Left ventricle myocardium superior (tissue), 1 donor: ENCODE results near the gene SEMA4B. TPM values are rescaled to one million over a fixed set of nuclear protein-coding genes. Genes with fewer than 3 reads are reported as not detected.
"Not testable (repeated sequence)": the region's sequence is repeated elsewhere in the genome, so short reads cannot be mapped to it uniquely, and the experiment has no call there.

Experiments
- ATAC-seq: fragments of 200-7000 bp; cut with Tn5 transposase; one replicate; pipeline ENCODE4 v1.9.1; 2020; ENCODE audit warnings: mild to moderate bottlenecking, moderate library complexity
- DNase-seq: peaks from one replicate; pipeline ENCODE4 v3.0.0-alpha.2; 2020
- intact Hi-C: fragments of 100-400 bp; cut with micrococcal nuclease; formaldehyde crosslinking; loops from one replicate; pipeline ENCODE4 v1.11.0; 2022
- total RNA-seq: library from RNA; stranded (reverse); fragmentation: NEBNext Ultra II Directional; extraction: Animal tissue kit (Norgen Biotek cat#: 25700); gene quantifications from one replicate; pipeline ENCODE4 v1.2.1, GENCODE V29; 2021
- donor health status: DM: no; HTN: yes; CAD: no; lungs with severe emphysema.

Gene SEMA4B
- total RNA-seq, 1 donor from 2014 or later, result 23.9 TPM

DNA sequence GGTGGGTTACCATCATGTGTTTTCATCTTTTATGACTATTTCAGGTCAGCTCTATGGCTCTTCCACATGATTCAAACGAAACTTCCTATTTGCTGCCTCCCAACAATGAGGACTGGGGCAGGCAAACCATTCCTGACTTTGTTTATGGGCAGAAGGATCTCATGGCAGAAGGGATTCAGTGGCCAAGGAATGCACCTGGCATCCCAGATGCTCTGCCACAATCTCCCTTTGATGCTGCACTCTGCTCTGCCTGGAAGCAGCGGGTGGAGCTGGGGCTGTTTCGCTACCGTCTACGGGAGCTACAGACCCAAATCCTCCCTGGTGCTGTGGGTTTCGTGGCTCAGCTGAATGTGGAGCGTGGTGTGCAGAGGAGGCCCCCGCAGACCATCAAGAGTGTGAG is 39.7 kb downstream of the SEMA4B start:
- ATAC-seq (no peak), DNase-seq (no peak)
- intact Hi-C loops, result no loop called here

DNA sequence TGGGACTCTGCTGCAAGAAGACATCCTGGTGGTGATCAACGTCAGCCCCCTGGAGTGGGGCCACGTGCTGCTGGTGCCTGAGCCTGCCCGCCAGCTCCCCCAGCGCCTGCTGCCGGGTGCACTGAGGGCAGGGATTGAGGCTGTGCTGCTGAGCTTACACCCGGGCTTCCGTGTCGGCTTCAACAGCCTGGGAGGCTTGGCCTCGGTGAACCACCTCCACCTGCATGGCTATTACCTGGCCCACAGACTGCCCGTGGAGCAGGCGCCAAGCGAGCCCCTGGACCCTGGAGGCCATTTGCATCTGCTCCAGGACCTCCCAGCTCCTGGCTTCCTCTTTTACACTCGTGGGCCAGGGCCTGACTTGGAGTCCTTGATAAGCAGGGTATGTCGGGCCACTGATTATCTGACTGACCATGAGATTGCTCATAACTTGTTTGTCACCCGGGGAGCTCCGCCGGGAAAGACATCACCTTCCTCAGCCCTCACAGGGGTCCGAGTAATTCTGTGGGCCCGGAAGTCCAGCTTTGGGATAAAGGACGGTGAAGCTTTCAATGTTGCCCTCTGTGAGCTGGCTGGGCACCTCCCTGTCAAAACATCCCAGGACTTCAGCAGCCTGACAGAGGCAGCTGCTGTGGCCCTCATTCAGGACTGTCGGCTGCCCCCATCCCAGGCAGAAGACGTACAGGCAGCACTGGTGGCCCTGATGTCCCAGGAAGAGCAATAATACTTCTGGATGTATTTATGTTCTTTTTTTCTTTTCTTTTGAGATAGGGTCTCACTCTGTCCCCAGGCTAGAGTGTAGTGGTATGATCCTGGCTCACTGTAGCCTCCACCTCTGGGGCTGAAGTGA is 40.4 kb downstream of the SEMA4B start:
- DNase-seq, result peak; percentile 68
- intact Hi-C loops, result no loop called here
- ATAC-seq, result peak; percentile 81

DNA sequence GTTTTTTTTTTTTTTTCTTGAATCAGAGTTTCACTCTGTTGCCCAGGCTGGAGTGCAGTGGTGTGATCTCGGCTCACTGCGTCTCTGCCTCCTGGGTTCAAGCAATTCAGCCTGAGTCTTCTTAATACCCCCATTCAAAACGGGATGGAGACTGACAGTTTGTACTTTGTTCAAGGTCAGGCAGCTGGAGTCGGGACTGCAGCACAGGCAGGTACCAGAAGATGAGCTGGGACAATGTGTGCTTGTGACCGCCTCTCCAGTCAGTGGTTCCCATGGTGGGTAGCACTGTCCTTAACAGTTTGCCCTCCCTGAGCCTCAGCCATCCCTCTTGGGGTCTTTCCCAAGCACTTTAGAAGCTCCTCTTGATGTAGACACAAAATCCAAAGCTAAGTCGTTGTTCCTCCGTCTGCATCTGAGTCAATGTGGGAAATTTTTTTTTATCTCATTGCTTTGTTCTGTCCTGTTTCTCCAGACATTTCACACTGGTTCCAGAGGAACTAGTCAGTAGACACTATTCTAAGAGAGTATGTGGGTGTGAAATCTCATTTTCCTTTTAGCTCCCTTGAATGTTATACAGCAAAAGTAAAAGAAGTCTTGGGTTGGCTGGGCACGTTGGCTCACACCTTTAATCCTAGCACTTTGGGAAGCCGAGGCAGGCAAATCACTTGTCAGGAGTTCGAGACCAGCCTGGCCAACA is 43.0 kb downstream of the SEMA4B start:
- ATAC-seq (no peak), DNase-seq (no peak)
- intact Hi-C loops, result no loop called here

DNA sequence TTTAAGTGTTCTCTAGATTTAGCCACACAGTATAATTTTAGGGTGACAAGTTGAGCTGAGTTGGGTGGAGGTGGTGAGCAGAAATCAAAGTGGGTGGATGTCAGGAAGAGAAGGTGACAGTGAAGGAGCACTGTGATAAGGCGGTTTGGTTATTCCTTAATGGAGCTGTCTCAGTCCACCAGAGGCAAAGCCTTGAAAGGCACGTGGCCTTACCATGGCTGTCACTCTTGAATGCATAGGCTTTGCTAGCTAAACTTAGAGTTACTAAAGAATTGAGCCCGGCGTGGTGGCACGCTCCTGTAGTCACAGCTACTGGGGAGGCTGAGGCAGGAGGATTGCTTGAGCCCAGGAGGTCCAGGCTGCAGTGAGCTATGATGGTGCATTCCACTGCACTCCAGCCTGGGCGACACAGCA is 47.7 kb downstream of the SEMA4B start:
- ATAC-seq (peak; percentile 80), DNase-seq (no peak)
- intact Hi-C loops, result no loop called here

DNA sequence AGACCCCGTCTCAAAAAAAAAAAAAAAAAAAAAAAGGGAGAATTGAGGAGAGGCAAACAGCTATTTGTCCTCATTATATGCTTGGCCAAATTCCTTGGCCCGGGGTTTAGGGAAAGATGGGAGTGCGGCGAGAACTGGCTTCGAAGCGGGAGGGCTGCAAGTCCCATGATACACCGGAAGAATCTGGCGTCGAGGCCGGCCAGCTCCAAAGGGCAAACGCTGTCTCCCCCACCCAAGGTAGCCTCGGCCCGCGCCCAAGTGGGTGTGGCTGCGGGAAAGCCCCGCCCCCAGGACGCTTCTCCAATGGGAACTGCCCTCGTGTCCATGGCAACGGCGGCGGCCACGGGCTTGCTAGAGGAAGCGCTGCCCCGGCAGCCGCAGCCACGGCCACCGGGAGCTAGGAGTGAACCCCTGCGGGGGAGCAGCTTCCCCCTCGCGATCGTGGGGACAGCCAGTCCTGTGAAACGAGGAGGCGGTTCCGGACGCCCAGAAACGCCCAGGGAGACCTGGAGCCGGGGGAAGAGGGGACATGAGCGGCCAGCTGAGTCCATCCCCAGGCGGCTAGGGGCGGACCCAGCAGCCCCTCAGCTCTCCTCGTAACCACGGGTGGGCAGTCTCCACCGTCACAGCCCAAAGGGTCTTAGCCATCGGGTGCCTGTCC is 48.2 kb downstream of the SEMA4B start, which contains the start of gene TTLL13:
TSS of gene TTLL13 (plus strand) at position 354 of the 661 bp plus-strand sequence. CDS start 1,075 bp downstream, outside the sequence.
- intact Hi-C loops, result no loop called here
- DNase-seq, result peak; percentile 98
- peak; percentile 96 for ATAC-seq

DNA sequence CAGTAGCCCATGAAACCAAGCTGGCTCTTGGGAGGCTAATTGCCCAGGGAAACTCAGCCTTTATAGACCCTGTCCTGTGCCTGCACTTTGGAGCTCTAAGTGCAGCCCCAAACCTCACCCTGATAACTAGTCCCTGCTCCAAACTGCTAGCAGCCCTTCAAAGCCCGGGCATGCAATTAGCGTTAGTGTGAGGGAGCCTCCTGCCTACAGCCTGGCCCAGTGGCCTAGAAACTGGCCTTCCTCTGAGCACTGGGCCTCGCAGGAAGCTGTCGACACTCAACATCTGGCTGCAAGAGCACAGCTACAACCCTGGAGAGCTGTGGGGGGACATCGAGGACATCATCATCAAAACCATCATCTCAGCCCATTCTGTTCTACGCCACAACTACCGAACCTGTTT is 56.6 kb downstream of the SEMA4B start:
- no peak for ATAC-seq
- intact Hi-C loops, result no loop called here
- no peak for DNase-seq

DNA sequence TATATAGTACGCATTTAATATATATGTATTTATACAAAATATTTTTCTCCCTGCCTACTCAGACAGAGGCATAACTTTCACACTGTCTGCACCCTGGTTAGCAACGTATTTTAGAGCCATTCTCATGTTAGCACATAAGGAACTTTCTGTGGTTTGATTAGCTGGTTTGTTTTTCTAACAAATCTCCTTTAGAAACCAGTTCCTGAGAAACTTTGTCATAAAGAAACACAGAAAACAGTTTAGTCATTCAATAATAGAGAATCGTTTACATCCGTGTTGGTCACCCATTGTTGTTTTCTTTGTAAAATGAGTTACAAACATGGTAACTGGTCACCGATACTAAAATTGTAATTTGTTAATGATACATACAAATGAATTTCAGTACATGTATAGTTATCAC is 58.4 kb downstream of the SEMA4B start:
- intact Hi-C loops, result no loop called here
- ATAC-seq (no peak), DNase-seq (no peak)

DNA sequence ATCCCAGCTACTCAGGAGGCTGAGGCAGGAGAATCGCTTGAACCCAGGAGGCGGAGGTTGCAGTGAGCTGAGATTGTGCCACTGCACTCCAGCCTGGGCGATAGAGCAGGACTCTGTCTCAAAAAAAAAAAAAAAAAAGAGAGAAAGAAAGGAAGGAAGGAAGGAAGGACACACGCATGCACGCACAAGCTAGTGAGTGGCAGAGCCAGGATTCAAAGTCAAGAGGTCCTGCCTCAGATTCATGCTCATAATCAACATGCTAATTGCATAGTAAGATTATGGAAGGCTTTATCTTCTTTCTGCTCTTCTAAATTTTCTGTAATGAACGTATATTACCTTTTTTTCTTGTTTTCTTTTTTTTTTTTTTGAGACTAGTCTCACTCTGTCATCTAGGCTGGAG is 59.6 kb downstream of the SEMA4B start:
- ATAC-seq, DNase-seq, intact Hi-C loops: not testable (repeated sequence)

DNA sequence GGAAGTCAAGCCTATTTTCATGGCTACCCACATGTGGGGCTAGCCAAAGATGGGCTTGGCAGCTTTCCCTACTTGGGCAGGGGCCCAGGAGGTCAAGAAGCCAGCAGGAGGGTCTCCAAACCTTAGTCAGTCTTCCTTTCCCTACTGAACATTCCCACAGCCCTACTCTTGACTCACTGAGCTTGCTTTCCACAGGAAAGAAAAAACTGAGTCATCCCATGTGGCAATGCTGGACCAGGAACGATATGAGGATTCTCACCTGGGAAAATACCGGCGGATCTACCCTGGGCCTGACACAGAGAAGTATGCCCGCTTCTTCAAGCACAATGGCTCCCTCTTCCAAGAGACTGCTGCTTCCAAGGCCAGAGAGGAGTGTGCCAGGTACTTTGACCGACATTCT is 60.7 kb downstream of the SEMA4B start:
- ATAC-seq (no peak), DNase-seq (no peak)
- intact Hi-C loops, result no loop called here

DNA sequence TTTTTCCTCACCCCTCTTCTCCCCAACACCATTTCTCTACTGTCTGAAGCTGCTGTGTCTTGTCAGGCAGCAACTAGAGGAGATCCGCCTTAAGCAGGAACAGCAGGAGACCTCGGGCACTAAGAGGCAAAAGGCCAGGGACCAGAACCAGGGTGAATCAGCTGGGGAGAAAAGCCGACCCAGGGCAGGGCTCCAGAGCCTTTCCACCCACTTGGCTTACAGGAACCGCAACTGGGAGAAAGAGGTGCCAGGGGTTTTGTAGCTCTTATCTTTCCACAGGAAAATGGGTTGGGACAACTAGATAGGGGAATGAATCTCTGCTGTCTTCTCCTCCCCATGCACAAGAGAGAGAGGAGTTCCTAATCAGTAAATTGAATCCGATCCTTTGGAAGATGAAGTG is 61.3 kb downstream of the SEMA4B start:
- no peak for ATAC-seq
- no peak for DNase-seq
- intact Hi-C loops, result no loop called here

DNA sequence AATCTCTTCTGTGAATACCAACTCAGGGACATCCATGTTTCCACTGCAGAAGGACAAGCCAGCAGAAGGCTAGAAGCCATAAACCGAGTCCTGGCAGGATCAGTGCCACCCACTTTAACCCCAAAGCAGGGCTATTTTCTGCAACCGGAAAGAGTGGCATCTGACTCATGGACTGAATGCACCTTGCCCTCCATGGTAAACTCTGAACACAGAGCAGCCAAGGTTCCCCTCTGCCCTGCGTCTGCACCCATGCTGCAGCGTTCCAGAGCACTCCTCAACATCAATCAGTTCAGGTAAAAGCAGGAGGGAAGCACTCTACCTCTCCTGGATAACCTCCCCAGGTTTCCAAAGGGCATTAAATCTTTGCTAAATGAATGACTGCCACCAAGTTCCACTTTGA is 63.5 kb downstream of the SEMA4B start:
- ATAC-seq (peak; percentile 4), DNase-seq (no peak)
- intact Hi-C loops, result no loop called here

DNA sequence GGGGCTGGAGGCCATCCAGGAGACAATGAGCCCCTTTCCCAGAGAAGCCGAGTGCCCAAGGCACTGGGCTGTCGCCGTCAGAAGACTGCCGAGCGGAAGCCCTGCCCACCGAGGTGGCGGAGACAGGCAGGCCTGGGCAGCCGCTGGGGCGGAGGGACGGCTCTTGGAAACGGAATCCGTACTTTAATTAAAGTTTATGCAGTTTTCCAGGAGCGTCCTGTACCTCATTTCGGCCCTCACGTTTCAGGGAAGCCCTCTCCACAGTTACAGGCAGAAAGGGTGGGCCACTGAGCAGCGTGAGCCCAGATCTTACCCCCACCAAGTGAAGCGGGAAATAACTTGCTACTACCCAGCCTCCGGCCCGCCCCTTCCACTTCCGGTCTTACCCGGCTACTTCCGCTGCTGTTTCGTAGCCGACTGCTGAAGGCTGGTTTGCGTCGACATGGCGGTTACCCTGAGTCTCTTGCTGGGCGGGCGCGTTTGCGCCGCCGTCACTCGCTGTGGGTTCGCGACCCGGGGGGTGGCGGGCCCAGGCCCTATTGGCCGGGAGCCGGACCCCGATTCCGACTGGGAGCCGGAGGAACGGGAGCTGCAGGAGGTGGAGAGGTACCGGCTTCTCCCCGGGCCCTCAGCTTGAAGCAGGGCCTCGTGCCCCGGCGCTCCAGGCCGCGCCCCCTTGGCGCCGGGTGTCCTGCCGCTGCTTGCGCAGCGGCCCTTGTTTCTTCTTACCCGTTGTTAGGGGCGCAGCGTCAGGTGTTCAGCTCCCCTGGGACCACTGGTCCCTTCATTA is 64.3 kb downstream of the SEMA4B start, which contains the start of gene NGRN:
TSS of gene NGRN (plus strand) at position 402 of the 790 bp plus-strand sequence. CDS start at position 443, 41 bp downstream.
- DNase-seq (peak; percentile 94), ATAC-seq (peak; percentile 97)
- intact Hi-C loops, result no loop called here

DNA sequence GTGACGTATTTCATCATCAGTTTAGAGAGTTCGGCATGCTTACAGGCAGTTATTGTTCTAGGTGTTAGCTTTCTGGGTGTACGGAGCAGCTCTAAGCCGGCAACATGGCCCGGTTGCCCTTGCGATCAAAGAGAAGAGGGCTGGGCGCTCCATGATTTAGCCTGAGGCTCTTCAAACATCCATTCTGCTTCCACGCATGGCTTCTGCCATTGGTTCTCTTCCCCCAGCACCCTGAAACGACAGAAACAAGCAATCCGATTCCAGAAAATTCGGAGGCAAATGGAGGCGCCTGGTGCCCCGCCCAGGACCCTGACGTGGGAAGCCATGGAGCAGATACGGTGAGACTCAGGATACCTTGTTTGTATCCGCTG is 64.9 kb downstream of the SEMA4B start:
- ATAC-seq, result peak; percentile 40
- intact Hi-C loops, result no loop called here
- DNase-seq, result peak; percentile 57

DNA sequence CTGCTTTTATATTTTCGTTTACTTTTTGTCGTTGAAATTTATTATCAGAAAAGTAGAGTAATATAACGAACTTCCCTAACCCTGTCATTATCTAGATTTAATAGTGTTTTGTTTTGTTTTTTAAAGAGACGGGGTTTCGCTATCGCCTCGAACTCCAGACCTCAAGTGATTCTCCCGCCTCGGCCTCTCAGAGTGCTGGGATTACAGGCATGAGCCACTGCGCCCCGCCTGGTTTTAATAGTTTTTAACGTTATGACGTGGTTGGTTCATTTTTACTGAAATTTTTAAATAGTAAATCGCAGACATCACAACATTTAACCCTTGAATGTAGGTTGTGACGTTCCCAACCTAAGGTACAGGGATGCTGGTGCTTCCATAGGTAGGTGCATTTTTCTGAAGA is 65.4 kb downstream of the SEMA4B start:
- intact Hi-C loops, result no loop called here
- ATAC-seq, result no peak
- no peak for DNase-seq

DNA sequence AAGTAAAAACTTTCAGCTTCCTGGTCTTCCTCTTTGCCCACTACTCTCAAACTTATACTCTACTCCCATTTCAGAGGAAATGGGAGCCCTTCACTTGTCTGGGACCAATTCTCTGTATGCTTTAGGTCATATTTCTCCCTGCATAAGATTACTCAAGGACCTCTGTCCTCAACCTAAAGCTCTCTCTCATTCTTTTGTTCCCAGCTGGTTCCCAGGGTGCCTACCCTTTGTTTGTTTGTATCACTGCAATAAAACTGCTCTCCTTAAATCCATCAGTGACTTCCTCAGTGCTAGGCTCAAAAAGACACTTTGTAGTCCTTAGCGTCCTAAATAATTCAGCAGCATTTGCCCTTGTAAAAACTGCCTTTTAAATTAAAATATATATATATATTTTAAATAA is 67.3 kb downstream of the SEMA4B start:
- ATAC-seq (no peak), DNase-seq (no peak)
- intact Hi-C loops, result no loop called here

DNA sequence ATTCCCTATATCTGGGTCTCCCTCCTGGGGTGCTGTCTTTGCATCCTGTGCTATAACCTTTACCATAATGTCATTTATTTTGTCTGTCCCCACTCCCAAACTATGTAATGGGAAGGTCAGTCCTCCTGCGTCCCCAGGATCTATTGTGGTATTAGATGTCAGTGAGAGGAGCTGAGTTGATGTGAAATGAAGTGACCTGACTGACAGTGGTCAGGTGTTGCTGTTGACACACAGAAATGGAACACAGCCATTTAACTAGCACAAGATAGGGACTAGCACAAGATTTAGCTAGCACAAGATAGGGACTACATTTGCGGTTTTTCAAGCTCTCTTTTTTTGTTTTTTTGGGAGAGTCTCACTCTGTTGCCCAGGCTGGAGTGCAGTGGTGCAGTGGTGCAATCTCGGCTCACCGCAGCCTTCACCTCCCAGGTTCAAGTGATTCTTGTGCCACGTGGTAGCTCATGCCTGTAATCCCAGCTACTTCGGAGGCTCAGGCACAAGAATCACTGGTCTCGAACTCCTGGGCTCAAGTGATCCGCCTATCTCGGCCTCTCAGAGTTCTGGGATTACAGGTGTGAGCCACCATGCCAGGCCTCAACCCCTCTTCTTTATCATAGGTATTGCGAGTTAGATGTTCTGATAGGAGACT is 69.5 kb downstream of the SEMA4B start:
- no peak for ATAC-seq
- no peak for DNase-seq
- intact Hi-C loops, result no loop called here

DNA sequence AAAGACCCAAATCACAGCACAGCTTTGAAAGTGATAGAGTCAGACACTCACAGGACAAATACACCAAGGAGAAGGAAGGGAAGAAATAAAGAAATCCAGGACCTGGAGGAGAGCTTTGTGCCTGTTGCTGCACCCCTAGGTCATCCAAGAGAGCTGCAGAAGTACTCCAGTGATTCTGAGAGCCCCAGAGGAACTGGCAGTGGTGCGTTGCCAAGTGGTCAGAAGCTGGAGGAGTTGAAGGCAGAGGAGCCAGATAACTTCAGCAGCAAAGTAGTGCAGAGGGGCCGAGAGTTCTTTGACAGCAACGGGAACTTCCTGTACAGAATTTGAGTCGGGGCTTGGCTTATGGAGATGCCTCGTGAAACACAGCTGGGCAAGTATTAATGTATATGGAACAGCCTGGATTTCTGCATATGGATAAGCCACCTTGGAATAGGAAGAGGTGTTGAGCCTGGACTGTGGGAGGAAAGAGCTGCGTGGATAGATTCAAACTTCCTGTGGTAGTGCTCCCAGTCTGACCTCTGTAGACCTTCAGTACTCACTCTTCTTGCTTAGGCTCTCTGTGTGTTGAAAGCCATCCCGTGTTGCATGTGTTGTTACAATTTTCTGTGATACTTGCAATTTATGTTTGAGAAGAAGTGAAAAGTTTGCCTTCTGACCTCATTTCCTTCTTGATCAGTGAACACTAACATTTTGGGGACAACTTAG is 70.5 kb downstream of the SEMA4B start:
- intact Hi-C loops, result no loop called here
- peak; percentile 72 for ATAC-seq
- DNase-seq, result peak; percentile 42

DNA sequence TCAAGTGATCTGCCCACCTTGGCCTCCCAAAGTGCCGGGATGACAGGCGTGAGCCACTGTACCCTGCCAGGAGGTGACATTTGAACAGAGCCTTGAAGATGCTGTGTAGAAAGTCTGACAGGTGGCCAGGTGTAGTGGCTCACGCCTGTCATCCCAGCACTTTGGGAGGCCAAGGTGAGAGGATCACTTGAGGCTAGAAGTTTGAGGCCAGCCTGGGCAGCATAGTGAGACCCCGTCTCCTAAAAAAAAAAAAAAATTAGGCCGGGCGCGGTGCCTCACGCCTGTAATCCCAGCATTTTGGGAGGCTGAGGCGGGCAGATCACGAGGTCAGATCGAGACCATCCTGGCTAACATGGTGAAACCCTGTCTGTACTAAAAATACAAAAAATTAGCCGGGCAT is 77.3 kb downstream of the SEMA4B start:
- DNase-seq, intact Hi-C loops, ATAC-seq: not testable (repeated sequence)
